Measurements from ENCODE around the gene THADA.

GRCh38 chr2:43475137-43475846, 120.5 kb downstream of the THADA start:
- TF ChIP-seq CTCF (IDR thresholded peaks at IDR 0.05; ENCODE audit: poor library complexity) (no peak), EZH2 (IDR thresholded peaks at IDR 0.05; ENCODE audit: borderline replicate concordance) (no peak)

All from hepatocyte (in vitro differentiated cells).